Endodermal cell (in vitro differentiated cells): ENCODE measurements around the gene OR51E1. TPM values are rescaled to one million over a fixed set of nuclear protein-coding genes. Genes with fewer than 3 reads are reported as not detected.

Experiments
- DNase-seq: peaks from one replicate; pipeline ENCODE4 v3.0.0-alpha.2; 2017
- H3K27ac ChIP-seq: 2 replicates; pipeline ENCODE4 v1.5.1; 2013; ENCODE audit warnings: mild to moderate bottlenecking, low read depth, low read length, moderate library complexity
- H3K27me3 ChIP-seq: 2 replicates; pipeline ENCODE4 v1.6.1; 2013; ENCODE audit warnings: mild to moderate bottlenecking, low read length, moderate library complexity; ENCODE audit not compliant: insufficient read depth, control insufficient read depth, poor library complexity, severe bottlenecking
- H3K36me3 ChIP-seq: 2 replicates; pipeline ENCODE4 v1.7.0; 2013; ENCODE audit warnings: mild to moderate bottlenecking, low read length, moderate library complexity; ENCODE audit not compliant: control insufficient read depth, insufficient read depth
- H3K4me1 ChIP-seq: one replicate; pipeline ENCODE4 v1.7.0; 2013; ENCODE audit warnings: low read length; ENCODE audit not compliant: control insufficient read depth, insufficient read depth
- H3K4me3 ChIP-seq: 2 replicates; pipeline ENCODE4 v1.5.1; 2013; ENCODE audit warnings: mild to moderate bottlenecking, low read length, moderate library complexity
- H3K9ac ChIP-seq: 2 replicates; pipeline ENCODE4 v1.6.1; 2013; ENCODE audit warnings: mild to moderate bottlenecking, low read length, moderate library complexity; ENCODE audit not compliant: poor library complexity, severe bottlenecking; ENCODE audit errors: extremely low read depth
- H3K9me3 ChIP-seq: 2 replicates; pipeline ENCODE4 v1.6.1; 2013; ENCODE audit warnings: mild to moderate bottlenecking, low read length, moderate library complexity; ENCODE audit not compliant: control insufficient read depth
- H3K27ac Mint-ChIP-seq: 2 replicates; pipeline ENCODE4 v1.8.0; 2020; ENCODE audit warnings: mixed read lengths
- H3K27me3 Mint-ChIP-seq: 2 replicates; pipeline ENCODE4 v1.8.0; 2021; ENCODE audit warnings: mild to moderate bottlenecking, mixed read lengths; ENCODE audit not compliant: insufficient read depth
- H3K36me3 Mint-ChIP-seq: 2 replicates; pipeline ENCODE4 v1.8.0; 2020; ENCODE audit warnings: low read depth, mixed read lengths
- H3K4me1 Mint-ChIP-seq: 2 replicates; pipeline ENCODE4 v1.8.0; 2020; ENCODE audit warnings: mixed read lengths
- H3K4me3 Mint-ChIP-seq: 2 replicates; pipeline ENCODE4 v1.8.0; 2020; ENCODE audit warnings: mild to moderate bottlenecking, moderate library complexity, mixed read lengths
- H3K9me3 Mint-ChIP-seq: 2 replicates; pipeline ENCODE4 v1.8.0; 2020; ENCODE audit warnings: mild to moderate bottlenecking, mixed read lengths
- CTCF ChIP-seq: fragments of 200-600 bp; sonication (generic); conservative IDR thresholded peaks from 2 replicates; pipeline ENCODE4 v1.5.0; 2021; ENCODE audit warnings: antibody characterized with exemption, mild to moderate bottlenecking
- WGBS, 2 experiments: methylation state at CpG; one replicate each; pipeline versions ENCODE4 v1.1.5 to v1.1.7; 2013; ENCODE audit warnings: missing lambda C conversion rate in 2 of 2, mixed read lengths in 1 of 2; ENCODE audit not compliant: insufficient coverage in 1 of 2, insufficient read length in 1 of 2; 5-methylcytosine and 5-hydroxymethylcytosine counted together
- total RNA-seq, 2 donors: library from RNA; stranded (reverse); fragmentation: NEBNext Ultra II Directional in 1 of 2; extraction: Animal tissue kit (Norgen Biotek cat#: 25700) in 1 of 2; gene quantifications; 2 replicates in 1 of 2; 3 replicates in 1 of 2; pipeline ENCODE4 v1.2.1, GENCODE V29; 2021

OR51E1 gene
- total RNA-seq, 2 donors from 2014 or later: not detected

DNA sequence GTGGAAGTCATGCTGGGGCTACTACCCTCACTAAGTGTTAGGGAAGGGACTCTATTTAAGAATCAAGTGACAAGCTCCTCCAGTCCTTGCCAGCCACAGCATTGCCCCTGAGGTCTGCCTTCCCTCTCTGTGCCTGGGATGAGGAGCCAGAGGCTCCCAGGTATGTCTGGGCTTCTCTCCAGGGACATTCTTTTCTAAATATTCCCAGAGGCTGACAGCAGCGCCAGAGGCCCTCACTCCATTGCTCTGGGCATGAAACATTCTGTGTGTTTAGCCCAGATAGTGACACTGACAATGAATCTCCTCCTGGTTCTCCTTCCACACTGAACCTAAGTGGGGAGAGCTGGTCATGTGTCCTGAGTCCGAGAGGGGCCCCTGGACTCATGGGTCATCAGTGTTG lies 2.2 kb downstream of the OR51E1 start:
- Histone ChIP-seq H3K27me3 (peaks cover 76% of the 10 kb centered on the region), H3K27ac (no peak overlapping the region), H3K4me1 (no peaks in the 10 kb centered on the region), H3K36me3 (no peaks in the 10 kb centered on the region), H3K4me3 (no peak overlapping the region), H3K9ac (no peak overlapping the region), H3K9me3 (no peaks in the 10 kb centered on the region)
- H3K4me3 Mint-ChIP-seq: no peak overlapping the region
- H3K9me3 Mint-ChIP-seq: no peaks in the 10 kb centered on the region
- H3K4me1 Mint-ChIP-seq: peaks cover 3% of the 10 kb centered on the region
- H3K27ac Mint-ChIP-seq: no peak overlapping the region
- no peak for DNase-seq
- WGBS, 2 experiments: 80 to 100% methylated on average over 1 to 2 of the region's 2 CpGs
- no peaks in the 10 kb centered on the region for H3K36me3 Mint-ChIP-seq
- peaks cover 49% of the 10 kb centered on the region for H3K27me3 Mint-ChIP-seq
- TF ChIP-seq CTCF: no peak

DNA sequence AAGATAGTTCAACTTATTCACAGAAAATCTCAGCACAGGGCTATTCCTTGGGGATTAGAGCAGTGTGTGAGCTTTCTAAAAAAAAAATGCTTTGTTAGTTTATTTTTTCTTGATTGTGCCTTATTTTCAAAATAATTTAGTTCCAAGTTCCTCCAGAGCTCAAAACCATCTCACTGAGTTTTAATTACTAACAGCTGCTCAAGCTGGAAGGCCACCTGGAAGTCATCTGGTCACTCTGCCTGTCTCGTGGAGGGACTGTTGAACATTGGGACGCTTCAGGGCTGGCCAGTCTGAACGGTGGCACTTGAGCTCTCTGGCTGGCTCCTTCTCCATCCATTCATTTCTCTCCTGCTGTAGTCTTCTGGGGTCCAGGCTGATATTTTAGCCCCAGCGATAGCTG lies 4.0 kb downstream of the OR51E1 start:
- Histone ChIP-seq H3K36me3 (no peaks in the 10 kb centered on the region), H3K27ac (no peak overlapping the region), H3K4me1 (no peaks in the 10 kb centered on the region), H3K9ac (no peak overlapping the region), H3K27me3 (peaks cover 81% of the 10 kb centered on the region), H3K4me3 (no peak overlapping the region), H3K9me3 (no peaks in the 10 kb centered on the region)
- no peak for TF ChIP-seq CTCF
- H3K27me3 Mint-ChIP-seq: peaks cover 48% of the 10 kb centered on the region
- H3K36me3 Mint-ChIP-seq: no peaks in the 10 kb centered on the region
- H3K4me3 Mint-ChIP-seq: no peak overlapping the region
- no peaks in the 10 kb centered on the region for H3K9me3 Mint-ChIP-seq
- DNase-seq: no peak
- 96% methylated on average over 4 of the region's 4 CpGs for WGBS, 2 experiments
- peaks cover 3% of the 10 kb centered on the region for H3K4me1 Mint-ChIP-seq
- H3K27ac Mint-ChIP-seq: no peak overlapping the region

GRCh38 chr11:4654635-4655369 lies 11.0 kb downstream of the OR51E1 start:
- Histone ChIP-seq H3K9me3 (no peaks in the 10 kb centered on the region), H3K27ac (no peak overlapping the region), H3K9ac (no peak overlapping the region), H3K4me1 (no peaks in the 10 kb centered on the region), H3K36me3 (no peaks in the 10 kb centered on the region), H3K27me3 (peaks cover 21% of the 10 kb centered on the region), H3K4me3 (no peak overlapping the region)
- no peaks in the 10 kb centered on the region for H3K36me3 Mint-ChIP-seq
- no peak for DNase-seq
- peaks cover 7% of the 10 kb centered on the region for H3K27me3 Mint-ChIP-seq
- WGBS, 2 experiments: 83 to 90% methylated on average over 1 to 2 of the region's 2 CpGs
- H3K27ac Mint-ChIP-seq: no peak overlapping the region
- no peak for TF ChIP-seq CTCF
- peaks cover 9% of the 10 kb centered on the region for H3K4me1 Mint-ChIP-seq
- H3K4me3 Mint-ChIP-seq: no peak overlapping the region
- H3K9me3 Mint-ChIP-seq: no peaks in the 10 kb centered on the region
